Thyroid gland (tissue), 4 donors: ENCODE data around the gene HACD4.

Experiments used
- CTCF ChIP-seq, 6 experiments: fragments of 200-600 bp in 3 of 6; fragments of 450-650 bp in 3 of 6; sonication (generic) in 3 of 6; IDR thresholded peaks; one replicate each; pipeline ENCODE4 v1.5.1; 2016 to 2019; ENCODE audit warnings: antibody characterized with exemption in 6 of 6, mild to moderate bottlenecking in 2 of 6, inconsistent platforms in 1 of 6, moderate library complexity in 1 of 6
- POLR2A ChIP-seq, 2 donors: fragments of 450-650 bp; IDR thresholded peaks; one replicate each; pipeline ENCODE4 v1.6.1; 2017; ENCODE audit warnings: antibody characterized with exemption in 2 of 2, mild to moderate bottlenecking in 2 of 2, moderate library complexity in 1 of 2

- TF ChIP-seq CTCF (IDR thresholded peaks at IDR 0.05), result no peak
- peak in 1 of 2 donors; percentile 18 for TF ChIP-seq POLR2A (IDR thresholded peaks at IDR 0.05)
Measured at GRCh38 chr9:21030389-21031035, 928 bp downstream of the HACD4 start.
